GM18909 (cell line): ENCODE data around the gene RELN.
"Not testable (repeated sequence)": the region's sequence is repeated elsewhere in the genome, so short reads cannot be mapped to it uniquely, and the experiment has no call there.

ENCODE experiments used
- ATAC-seq: cut with Tn5 transposase; IDR thresholded peaks from one replicate; pipeline ENCODE4 v1.9.1; 2021; ENCODE audit warnings: mild to moderate bottlenecking; ENCODE audit not compliant: unreplicated experiment, poor library complexity

The RELN gene

GRCh38 chr7:103796327-103796962, 193.0 kb downstream of the RELN start:
- ATAC-seq, result no peak

- no peak for ATAC-seq
Observed at GRCh38 chr7:103795787-103796186, 193.7 kb downstream of the RELN start.

- ATAC-seq, result no peak
Observed at GRCh38 chr7:103795107-103795506, 194.4 kb downstream of the RELN start.

GRCh38 chr7:103794424-103794823, 195.0 kb downstream of the RELN start:
- no peak for ATAC-seq

- no peak for ATAC-seq
Observed at GRCh38 chr7:103793614-103794013, 195.8 kb downstream of the RELN start.

- ATAC-seq, result no peak
Observed at GRCh38 chr7:103791894-103792293, 197.6 kb downstream of the RELN start.

GRCh38 chr7:103787041-103787440, 202.4 kb downstream of the RELN start:
- not testable (repeated sequence) for ATAC-seq

GRCh38 chr7:103784646-103785286, 204.7 kb downstream of the RELN start:
- ATAC-seq, result no peak

GRCh38 chr7:103781409-103781808, 208.0 kb downstream of the RELN start:
- no peak for ATAC-seq

- not testable (repeated sequence) for ATAC-seq
Observed at GRCh38 chr7:103780561-103780960, 208.9 kb downstream of the RELN start.

GRCh38 chr7:103777440-103777839, 212.0 kb downstream of the RELN start:
- no peak for ATAC-seq

- ATAC-seq, result no peak
Observed at GRCh38 chr7:103773726-103774125, 215.7 kb downstream of the RELN start.

GRCh38 chr7:103772171-103772773, 217.2 kb downstream of the RELN start:
- ATAC-seq, result no peak

GRCh38 chr7:103771294-103771693, 218.2 kb downstream of the RELN start:
- no peak for ATAC-seq

GRCh38 chr7:103766660-103767059, 222.8 kb downstream of the RELN start:
- no peak for ATAC-seq

- no peak for ATAC-seq
Observed at GRCh38 chr7:103765901-103766300, 223.6 kb downstream of the RELN start.

GRCh38 chr7:103764901-103765300, 224.6 kb downstream of the RELN start:
- no peak for ATAC-seq

GRCh38 chr7:103762877-103763276, 226.6 kb downstream of the RELN start:
- ATAC-seq, result no peak

GRCh38 chr7:103762065-103762760, 227.2 kb downstream of the RELN start:
- ATAC-seq, result no peak

- no peak for ATAC-seq
Observed at GRCh38 chr7:103752995-103753394, 236.5 kb downstream of the RELN start.

- no peak for ATAC-seq
Observed at GRCh38 chr7:103751311-103751880, 238.1 kb downstream of the RELN start.
